SH-SY5Y (cell line): ENCODE results near the gene ACTA1.

Experiments used
- GATA2 ChIP-seq: IDR thresholded peaks from 2 replicates; pipeline ENCODE4 v1.6.1; 2011; ENCODE audit warnings: mild to moderate bottlenecking, low read depth, low read length
- GATA3 ChIP-seq: IDR thresholded peaks from 2 replicates; pipeline ENCODE4 v1.6.1; 2011; ENCODE audit warnings: low read depth, mild to moderate bottlenecking, low read length, moderate library complexity

GRCh38 chr1:229452956-229453801 lies 19.3 kb upstream of the ACTA1 start:
- no peak for TF ChIP-seq GATA2
- TF ChIP-seq GATA3: no peak
